NOMO-1 treated with dmso at 0.1 percent for 144 hours (cell line): Measurements from ENCODE around the gene NUP88.

ENCODE experiments used
- DNase-seq: peaks from one replicate; lab custom pipeline; 2025; ENCODE audit not compliant: unreplicated experiment; lab: John Stamatoyannopoulos, UW

NUP88 gene

GRCh38 chr17:5361426-5361825 is 58.0 kb downstream of the NUP88 start:
- no peak for DNase-seq

GRCh38 chr17:5355421-5356129 is 63.9 kb downstream of the NUP88 start:
- DNase-seq = no peak

DNA sequence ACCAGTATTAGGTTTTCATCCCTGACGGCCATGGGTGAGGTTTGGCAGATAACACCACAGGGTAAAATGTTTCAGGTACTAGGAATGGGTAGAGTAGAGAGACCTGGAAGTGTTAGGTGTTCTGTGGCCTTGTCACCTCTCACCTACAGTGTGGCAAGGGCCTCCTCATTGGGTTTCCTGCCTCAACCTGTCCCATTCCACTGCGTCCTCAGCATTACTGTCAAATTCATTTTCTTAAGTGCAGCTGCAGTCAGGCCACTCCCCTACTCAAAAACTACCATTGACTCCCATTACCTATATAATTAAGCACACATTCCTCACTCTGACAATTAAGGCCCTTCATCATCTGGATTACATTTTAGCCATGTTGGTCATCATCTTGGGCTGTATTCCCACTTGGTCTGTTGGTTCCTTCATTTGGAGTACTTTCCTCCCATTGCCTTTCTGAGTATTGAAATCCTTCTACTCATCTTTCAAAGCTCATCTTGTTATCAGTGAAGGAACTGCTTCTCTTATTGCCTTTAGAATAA is 64.5 kb downstream of the NUP88 start:
- no peak for DNase-seq

DNA sequence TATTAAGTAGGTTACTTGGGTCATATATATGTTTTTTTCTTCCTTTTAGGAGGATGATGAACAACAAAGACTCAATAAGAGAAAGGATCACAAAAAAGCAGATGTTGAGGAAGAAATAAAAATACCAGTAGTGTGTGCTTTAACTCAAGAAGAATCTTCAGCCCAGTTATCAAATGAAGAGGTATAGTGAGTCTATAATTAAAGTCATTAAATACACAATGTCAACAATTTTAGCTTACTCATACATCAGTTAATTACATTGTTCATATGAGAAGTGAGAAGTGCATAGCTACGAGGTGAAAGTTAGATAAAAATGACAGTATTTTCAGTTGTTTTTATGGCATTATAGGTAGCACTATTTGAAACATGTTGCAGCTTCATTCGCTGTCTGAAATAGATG is 65.2 kb downstream of the NUP88 start:
- no peak for DNase-seq

DNA sequence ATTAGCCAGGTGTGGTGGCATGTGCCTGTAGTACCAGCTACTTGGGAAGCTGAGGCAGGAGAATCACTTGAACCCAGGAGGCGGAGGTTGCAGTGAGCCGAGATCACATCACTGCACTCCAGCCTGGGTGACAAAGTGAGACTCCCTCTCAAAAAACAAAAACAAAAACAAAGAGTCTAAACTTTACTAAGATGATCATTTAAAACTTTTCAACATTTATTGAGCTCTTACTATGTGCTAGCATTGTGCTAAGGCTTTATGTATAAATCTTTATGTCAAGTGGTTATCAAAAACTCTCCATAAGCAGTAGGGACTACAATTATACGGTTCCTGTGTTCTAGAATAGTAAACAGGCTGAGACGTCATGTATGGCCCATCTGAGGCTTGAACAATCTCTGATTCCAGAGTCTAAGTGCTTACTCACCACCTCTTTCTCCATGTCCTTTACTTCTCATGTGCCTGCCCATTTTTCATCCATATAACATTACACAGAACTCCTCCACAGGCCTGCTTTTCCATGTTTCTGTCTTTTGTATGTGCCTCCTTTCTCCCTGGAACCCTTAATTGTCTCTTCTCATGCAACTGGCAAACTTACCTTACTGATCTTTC is 66.7 kb downstream of the NUP88 start:
- DNase-seq = no peak

GRCh38 chr17:5344914-5345313 is 74.5 kb downstream of the NUP88 start:
- no peak for DNase-seq
